Measurements from ENCODE around the gene GPC6.

GPC6 gene

DNA sequence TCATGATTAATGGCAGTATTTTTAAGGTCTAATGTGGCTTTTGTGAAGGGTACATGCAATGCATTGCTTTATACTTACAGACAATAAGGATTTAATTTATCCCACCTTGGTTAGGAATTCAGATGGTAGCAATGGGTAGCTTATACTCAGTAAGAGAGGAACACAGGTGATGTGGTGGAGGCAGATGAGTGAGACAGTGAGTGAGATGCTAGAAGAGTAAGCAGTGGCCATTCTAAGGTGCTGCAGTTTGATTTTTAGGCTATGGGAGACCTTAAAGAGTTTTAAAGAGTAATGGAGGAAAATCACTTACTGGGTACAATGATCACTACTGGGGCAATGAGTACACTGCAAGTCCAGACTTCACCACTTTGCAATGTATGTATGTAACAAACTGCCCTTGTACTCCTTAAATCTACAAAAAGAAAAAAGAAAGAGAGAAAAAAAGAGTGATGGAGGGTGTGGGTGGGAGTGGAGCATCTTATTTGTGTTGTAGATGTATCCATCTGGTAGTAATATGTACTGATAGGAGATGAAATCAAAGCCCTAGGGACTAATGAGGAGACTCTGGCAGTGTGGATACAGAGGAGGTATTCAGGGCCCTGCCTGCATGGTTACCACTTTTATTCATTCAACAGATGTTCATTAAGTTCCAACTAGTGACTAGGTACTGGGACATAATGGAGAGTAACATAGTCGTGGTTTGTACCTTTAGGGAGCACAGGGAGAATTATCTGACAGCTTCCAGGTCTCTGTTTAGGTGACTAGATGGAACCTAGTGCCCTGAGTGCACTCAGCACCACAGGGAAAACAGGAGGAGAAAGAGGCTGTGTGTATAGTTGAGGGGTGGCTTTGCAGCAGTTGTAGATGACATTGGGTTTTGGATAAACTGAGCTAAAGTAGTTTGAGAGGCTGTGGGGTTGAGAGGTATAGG, 99.0 kb downstream of the GPC6 start:
- no peak for DNase-seq

GRCh38 chr13:93326234-93326811, 99.7 kb downstream of the GPC6 start:
- no peak for DNase-seq

- no peak for DNase-seq
Measured at GRCh38 chr13:93328943-93329342, 102.3 kb downstream of the GPC6 start.

DNA sequence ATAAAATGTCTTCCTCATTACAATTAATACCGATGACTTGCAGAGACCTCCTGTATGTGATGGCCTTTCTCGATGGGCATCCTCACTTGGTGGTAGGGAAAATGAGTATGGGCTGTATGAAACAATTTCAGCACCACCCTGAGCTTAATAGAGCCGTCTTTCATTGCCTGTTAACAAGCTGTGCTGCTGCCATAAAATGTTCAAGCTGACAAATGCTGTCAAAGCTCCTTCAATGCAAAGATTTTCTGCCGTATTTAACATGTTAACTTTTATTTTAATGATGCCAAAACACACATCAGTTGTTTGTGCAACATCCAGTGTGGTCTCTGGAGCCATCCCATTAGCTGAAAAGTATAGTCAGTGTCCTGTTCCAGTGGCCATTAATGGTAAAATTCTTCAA, 110.1 kb downstream of the GPC6 start:
- DNase-seq: no peak

- DNase-seq: no peak
Measured at GRCh38 chr13:93338030-93338429, 111.4 kb downstream of the GPC6 start.

DNA sequence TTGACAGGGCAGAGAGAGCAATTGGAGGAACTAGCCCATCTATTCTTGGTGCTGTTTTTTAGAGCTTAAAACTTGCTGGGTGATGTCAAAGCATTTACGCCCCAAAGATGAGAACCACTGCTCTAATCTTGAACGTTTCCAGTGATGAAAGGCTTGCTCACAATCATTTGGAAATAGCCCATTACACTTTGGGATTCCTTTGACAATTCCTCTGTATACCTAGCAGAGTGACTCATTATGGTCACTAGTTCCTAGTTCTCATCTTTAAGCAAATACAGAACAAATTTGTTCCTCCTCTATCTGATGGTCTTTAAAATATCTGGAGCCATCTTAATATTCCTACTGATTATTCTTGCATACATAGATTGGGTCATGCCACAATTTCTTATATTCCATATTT, 112.3 kb downstream of the GPC6 start:
- DNase-seq: no peak

GRCh38 chr13:93339550-93339949, 112.9 kb downstream of the GPC6 start:
- DNase-seq: no peak

DNA sequence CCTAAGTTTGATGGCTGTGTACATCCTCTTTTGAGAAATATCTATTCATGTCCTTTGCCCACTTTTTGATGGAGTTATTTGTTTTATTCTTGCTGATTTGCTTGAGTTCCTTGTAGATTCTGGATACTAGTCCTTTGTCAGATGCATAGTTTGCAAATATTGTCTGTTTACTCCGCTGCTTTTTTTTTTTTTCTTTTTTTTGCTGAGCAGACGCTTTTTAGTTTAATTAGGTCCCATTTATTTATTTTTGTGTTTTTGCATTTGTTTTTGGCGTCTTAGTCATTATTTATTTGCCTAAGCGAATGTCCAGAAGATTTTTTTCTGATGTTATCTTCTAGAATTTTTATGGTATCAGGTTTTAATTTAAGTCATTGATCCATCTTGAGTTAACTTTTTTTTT, 114.9 kb downstream of the GPC6 start:
- no peak for DNase-seq

DNA sequence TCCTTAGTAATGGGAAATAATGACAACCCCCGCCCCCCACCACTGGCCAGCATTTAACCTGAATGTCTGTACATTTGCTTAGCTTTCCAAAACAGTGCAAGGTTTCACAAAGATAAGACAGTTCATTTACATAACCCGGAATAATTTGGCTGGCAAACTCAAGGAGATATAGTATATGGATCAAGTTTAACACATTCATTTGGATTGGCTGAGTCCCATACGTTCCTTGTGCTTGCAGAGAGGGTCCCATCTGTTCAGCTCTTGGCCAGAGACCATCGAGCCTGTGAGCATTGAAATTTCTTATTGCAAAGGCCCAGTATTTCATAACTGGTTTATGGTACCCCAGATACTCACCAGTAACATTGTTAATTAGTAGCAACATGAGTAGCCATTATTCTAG, 116.5 kb downstream of the GPC6 start:
- no peak for DNase-seq

DNA sequence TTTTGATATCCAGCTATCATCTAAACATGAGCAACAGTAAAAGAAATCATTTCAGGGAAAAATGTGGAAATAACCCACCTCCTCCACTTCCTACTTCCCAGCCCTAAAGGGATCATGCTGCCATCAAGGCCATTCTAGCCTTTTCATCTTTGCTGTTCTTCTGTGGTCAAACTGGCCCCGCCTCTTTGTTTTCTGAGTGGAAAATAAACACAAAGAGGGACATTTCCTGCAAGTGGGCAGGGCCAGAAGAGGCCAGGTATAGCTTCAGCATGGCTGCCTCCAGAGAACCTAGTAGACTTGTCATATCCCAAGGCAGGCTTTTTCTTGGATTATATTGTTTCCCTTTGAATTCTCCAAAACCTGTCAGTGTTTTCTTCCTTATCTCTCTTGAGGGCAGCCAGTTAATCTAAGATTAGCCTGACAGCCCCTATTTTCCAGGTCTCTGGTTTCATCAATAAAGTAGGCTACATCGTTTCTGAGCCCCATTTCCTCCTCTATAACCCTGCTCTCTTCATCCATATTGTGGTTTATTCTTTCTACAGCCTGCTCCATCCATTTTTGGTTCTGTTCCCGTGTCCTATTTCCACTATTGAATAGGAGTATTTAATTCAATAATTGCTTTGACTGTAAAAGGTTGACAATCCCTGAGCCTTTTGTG, 117.6 kb downstream of the GPC6 start:
- no peak for DNase-seq

DNA sequence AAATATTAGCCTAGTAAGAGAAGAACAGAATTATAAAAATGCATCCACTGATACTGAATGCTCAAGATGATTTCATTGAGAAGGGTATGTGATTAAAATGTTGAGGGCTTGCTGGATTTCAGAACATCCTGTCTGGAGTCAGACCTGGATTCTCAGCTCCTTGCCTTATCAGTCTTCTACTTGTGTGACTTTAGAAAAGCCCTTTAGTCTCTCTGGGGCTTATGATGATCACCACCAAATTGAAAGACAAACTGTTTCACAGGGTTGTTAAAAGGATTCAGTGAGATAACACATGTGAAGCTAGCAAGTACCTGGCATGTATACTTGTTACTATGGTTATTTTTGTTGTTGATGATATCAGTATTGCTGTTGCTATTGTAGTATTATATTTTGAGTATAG, 118.4 kb downstream of the GPC6 start:
- no peak for DNase-seq

GRCh38 chr13:93345770-93346169, 119.2 kb downstream of the GPC6 start:
- no peak for DNase-seq

GRCh38 chr13:93352616-93353015, 126.0 kb downstream of the GPC6 start:
- no peak for DNase-seq

- no peak for DNase-seq
Measured at GRCh38 chr13:93355094-93355493, 128.5 kb downstream of the GPC6 start.

DNA sequence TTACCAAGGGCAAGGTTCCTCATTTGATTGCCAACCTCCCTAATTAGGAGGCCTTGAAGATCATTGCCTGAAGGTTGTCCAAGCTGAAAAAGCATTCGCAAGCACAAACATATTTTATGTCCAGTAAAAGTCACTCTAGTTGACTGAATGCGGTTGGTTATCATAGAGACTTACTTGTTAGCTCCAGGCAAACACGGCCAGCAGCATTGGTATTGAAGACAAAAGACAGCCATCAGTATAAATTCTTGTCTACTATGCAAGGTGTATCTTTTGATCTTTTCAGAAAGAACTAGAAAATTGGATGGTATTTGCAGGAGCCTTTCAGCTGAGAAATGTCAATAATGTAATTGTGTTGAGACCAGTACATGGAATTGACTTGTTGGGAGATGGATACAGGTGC, 129.9 kb downstream of the GPC6 start:
- DNase-seq: no peak

- no peak for DNase-seq
Measured at GRCh38 chr13:93360021-93360420, 133.4 kb downstream of the GPC6 start.

GRCh38 chr13:93361703-93362102, 135.1 kb downstream of the GPC6 start:
- no peak for DNase-seq

GRCh38 chr13:93364166-93364565, 137.6 kb downstream of the GPC6 start:
- no peak for DNase-seq

DNA sequence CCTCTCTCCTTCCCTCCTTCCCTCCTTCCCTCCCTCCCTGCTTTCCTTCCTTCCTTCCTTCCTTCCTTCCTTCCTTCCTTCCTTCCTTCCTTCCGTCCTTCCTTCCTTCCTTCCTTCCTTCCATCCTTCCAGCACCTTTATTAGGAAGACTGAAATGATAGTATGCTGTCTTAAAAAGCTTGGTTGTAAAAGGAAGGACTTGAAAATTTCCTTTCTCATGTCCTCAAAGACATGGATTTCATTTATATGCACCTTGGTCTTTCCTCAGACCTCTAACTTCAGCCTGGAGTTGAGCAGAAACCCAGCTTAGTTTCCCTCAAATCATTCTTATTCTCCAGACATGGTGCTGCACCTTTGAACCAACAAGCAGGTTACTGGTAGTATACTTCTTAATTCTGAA, 141.7 kb downstream of the GPC6 start:
- no peak for DNase-seq

DNA sequence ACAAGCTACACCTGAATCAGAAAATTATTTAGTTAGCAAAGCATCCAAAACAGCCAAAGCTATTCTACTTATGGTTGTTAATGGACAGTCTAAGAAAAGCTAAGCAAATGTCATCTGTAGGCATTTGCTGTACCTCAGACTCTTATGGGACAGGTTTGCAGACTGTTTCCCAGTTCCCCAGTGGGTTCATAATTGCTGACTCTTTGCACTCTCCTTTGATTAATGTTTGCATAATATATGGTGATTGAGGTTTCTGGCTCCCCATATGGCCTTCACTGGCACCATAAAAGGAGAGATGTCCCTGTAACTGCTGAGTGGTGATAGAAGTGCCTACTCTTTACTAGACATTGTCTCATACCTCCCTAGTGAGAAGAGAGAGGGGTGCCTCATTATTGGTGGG, 142.1 kb downstream of the GPC6 start:
- no peak for DNase-seq

DNA sequence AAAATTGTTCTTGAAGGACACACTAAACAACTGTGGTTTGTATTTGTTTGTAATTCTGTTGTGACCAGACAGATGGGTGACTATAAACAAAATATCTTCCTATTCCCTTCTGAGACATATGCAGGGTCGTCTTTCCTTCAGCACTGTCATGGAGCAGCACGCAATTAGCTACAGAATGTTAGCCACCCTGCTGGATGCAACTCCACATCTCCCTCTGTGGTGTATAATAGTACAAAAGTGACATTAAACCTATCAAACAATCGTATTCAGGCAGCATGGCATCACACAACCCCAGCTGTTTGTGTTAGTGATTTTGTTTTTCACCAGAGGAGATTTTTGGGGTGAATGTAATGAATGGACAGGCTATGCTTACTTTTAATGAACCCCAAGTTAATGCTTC, 146.2 kb downstream of the GPC6 start:
- no peak for DNase-seq

- DNase-seq: no peak
Measured at GRCh38 chr13:93375491-93375890, 148.9 kb downstream of the GPC6 start.

DNA sequence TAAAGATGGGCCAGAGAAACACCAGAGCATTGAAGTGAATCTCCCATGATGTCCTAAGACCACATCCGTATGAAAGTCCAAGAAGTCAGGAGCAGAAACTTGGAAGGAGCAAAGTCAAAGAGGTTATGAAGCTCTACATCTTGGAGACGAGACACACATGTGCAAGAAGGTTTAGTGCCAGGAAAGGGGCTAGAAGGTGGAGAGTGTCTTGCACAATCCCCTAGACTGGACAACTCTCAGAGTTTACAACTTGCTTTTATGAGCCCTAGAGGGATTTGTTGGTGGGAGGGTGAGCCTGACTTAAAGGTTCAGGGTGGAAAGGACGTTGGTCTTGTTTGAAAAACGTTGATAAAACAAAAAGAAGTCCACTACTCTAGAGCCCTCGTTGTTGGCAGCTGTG, 150.6 kb downstream of the GPC6 start:
- no peak for DNase-seq

DNA sequence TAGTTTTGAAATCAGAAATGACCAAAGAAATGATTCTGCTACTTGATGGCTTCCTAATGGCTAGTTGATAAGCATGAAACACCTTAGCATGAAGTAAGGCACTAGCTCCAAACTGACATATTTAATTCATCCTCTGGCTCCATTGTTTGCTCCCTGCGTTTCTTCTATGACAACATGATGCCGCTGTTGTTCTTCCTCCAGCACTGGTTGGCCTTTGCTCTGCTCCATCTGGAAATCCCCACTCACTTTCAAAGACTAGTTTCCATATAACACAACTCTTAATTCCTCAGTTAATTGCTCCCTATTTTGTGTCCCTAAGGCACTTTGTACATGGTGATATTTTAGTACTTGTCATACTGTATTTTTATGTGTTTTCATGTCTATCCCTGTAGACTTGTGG, 151.6 kb downstream of the GPC6 start:
- no peak for DNase-seq
